Daoy (cell line): ENCODE results near the gene PALM. TPM values are rescaled to one million over a fixed set of nuclear protein-coding genes. Genes with fewer than 3 reads are reported as not detected.
"Not testable (repeated sequence)": the region's sequence is repeated elsewhere in the genome, so short reads cannot be mapped to it uniquely, and the experiment has no call there.

ENCODE experiments used
- DNase-seq: peaks from one replicate; pipeline ENCODE4 v3.0.0-alpha.2; 2015; ENCODE audit warnings: low read depth
- total RNA-seq: library from RNA; depleted of rRNA; stranded (reverse); fragments of >200 nt; shearing (Covaris generic); gene quantifications from 2 replicates; pipeline ENCODE4 v1.2.3, GENCODE V29; 2014

The PALM gene
- total RNA-seq, 1 experiment from 2014 or later, result 1.1 TPM

- DNase-seq, result no peak
These were observed 645 bp downstream of the PALM start for GRCh38 chr19:709196-709964.

GRCh38 chr19:709965-710571 is 1.3 kb downstream of the PALM start:
- no peak for DNase-seq

GRCh38 chr19:710767-711166 is 2.0 kb downstream of the PALM start:
- no peak for DNase-seq

- no peak for DNase-seq
These were observed 2.5 kb downstream of the PALM start for GRCh38 chr19:711254-711653.

DNA sequence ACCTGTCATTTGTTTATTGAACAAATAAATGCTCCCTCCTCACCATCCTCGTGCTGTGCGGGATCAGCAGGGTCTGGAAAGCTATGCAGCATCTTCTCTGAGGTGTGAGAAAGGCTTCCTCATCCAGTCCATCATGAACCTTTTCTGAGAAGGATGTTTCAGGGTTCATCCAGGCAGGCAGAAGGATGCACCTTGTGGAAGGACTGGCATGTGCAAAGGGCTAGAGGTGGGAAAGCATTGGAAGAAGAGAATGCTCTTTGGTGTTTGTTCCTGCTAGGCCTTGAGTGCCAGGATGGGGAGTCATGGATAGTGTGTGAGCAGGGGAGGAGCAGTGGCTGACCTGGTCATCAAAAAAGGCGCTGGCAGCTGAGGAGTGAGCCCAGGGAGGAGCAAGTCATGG is 6.6 kb downstream of the PALM start:
- DNase-seq, result no peak

DNA sequence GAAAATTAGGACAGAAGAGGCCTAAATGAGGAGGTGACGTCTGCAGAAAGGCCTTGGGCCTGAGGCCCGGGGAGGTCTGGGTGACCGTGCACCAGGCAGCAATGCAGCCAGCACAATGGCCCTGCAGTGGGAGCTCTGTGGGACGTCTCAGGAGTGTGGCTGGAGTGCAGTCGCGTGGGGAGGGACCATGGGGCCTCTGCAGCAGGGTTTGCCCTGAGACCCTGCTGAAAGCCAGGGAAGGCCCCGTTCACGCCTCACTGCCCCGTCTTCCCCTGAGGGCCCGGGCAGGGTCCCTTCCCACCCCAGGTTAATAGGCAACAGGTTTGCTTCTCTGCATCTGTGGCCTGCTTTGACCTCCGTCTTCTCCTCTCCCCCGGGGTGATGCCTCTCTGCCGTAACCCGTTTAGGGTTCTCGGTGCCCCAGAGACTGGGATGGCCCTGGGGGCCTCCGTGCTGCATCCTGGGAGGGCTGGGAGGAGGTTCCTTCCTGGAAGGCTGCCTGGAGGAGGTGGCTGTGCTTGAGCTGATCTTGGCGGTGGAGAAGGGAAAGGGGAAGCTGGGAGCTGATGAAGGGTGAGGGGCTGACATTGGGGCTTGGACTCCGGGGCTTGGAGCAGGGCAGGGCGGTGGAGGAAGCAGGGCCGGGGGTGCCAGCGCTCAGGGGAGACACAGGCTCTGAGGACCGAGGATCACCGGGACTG is 9.7 kb downstream of the PALM start:
- no peak for DNase-seq

DNA sequence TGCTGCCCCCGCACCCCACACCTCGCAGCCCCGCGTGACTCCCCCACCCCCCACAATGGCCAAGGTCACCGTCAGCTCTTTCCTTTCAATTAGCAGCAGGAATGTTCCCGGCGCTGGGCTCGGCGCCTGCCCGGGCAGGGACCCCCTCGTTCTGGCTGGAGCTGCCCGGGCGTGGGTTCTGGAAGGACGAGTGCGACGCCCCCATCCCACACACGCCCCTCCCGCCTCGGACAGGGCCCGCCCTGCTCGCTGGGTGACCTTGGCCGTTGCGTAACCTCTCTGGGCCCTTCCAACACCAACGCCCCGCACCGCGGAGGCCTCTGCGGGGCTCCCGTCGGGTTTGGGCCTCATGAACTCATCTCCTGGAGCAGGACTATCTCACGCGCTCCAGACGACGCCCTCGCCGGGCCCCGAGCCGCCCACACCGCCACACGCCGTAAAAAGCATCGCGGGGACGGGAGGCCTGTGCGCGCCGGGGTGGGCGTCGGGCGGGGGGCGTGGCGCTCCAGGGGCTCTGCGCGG is 10.3 kb downstream of the PALM start:
- no peak for DNase-seq

DNA sequence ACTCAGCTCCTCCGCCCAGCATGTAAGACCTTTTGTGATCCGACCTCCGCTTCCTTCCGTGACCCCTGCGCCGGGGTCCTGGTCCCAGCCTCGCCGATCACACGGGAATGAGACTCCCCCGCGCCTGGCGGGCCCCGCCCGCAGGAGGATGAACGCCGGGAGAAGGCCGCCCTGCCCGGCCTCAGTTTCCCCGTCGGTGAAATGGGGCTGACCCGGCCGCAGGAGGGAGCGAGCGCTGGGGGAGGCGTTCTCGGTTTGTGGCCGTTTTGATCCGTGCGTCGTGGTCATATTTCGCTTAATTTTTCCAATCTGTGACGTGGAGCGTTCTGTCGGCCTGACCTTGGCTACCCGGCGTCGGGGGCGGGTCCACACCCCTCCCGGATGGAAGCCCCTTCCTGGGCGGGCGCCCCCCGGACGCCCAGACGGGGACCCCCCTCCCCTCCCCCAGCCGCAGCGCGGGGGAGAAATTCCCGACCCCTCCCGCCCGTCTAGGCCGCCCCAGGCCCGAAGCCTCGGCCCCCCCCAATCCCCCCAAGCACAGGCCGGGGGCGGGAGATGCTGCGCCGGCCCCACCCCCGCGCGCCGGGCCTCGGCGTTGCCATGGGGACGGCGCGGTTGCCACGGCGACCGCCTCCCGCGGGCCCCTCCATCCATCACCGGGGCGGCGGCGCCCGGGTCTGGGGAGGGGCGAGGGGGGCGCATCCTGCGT is 11.1 kb downstream of the PALM start:
- DNase-seq, result no peak

- no peak for DNase-seq
These were observed 11.8 kb downstream of the PALM start for GRCh38 chr19:720345-721160.

GRCh38 chr19:722553-723101 is 13.9 kb downstream of the PALM start:
- peak; percentile 58 for DNase-seq

- no peak for DNase-seq
These were observed 14.5 kb downstream of the PALM start for GRCh38 chr19:723247-723646.

DNA sequence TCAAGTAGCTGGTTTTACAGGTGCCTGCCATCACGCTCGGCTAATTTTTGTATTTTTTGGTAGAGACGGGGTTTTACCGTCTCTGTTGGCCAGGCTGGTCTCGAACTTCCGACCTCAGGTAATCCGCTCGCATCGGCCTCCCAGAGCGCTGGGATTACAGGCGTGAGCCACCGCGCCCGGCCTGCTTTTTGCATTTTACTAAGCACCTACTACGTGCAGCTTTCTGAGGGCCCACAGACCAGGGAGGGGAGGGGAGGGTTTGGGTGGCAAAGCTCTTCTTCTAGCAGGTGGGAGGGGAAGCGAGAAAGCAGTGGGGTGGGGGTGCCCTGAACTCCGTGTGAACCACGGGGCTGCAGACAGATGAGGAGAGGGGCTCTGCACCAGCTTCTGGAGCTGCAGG is 15.0 kb downstream of the PALM start:
- no peak for DNase-seq

- no peak for DNase-seq
These were observed 16.8 kb downstream of the PALM start for GRCh38 chr19:725461-726089.

- DNase-seq, result no peak
These were observed 18.5 kb downstream of the PALM start for GRCh38 chr19:726993-727956.

DNA sequence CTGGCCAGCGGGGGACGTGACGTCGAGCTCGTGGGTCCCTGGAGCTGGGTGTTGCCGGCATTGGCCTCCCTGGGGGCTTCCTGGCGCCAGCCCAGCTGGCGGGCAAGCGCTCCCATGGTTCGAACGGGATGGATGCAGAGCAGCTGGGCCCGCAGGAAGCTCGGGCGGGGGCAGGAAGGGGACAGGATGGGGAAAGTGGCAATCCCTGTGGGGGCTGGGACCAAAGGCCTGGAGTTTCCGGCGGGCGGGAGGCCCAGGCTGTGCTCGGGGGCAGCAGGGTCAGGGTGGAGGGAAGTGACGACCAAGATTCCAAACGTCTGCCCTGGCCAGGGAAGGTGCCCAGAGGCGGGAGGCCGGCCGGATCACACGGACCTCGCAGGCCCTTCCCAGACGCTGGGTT is 19.3 kb downstream of the PALM start:
- DNase-seq, result no peak

DNA sequence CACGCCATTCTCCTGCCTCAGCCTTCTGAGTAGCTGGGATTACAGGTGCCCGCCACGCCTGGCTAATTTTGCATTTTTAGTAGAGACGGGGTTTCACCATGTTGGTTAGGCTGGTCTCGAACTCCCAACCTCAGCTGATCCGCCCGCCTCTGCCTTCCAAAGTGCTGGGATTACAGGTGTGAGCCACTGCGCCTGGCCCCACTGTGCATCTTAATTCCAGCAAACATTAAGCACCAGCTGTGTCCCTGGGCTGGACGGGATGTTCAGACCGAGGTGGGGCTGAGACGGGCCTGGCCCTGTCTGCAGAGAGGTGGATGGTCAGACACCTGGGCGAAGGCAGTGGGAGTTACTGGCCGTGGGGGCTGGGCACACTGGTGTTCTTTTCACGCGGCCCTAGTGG is 20.8 kb downstream of the PALM start:
- not testable (repeated sequence) for DNase-seq

GRCh38 chr19:729965-730668 is 21.4 kb downstream of the PALM start:
- DNase-seq, result no peak

DNA sequence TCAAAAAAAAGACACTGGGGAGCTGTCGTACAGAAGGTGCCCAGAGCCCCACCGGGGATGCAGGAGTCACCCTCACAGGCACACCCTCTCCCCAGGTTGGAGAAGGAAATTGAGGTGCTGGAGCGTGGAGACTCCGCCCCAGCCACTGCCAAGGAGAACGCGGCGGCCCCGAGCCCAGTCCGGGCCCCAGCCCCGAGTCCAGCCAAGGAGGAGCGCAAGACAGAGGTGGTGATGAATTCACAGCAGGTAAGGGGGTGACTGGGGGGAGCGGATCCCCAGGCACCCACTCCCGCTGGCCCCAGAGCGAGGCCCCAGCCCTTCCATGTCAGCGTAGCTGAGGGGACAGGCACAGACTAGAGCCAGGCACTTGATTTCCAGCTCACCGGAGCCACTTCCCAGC is 22.3 kb downstream of the PALM start:
- DNase-seq, result no peak
